Ovary (tissue), 3 donors: ENCODE data around the gene SLC39A8.

ENCODE experiments used
- CTCF ChIP-seq, 3 donors: fragments of 450-650 bp in 2 of 3; fragments of 200-600 bp in 1 of 3; IDR thresholded peaks; one replicate each; pipeline versions ENCODE4 v1.5.1 to v1.8.0; 2016 to 2022; ENCODE audit warnings: antibody characterized with exemption in 3 of 3, mild to moderate bottlenecking in 1 of 3
- EP300 ChIP-seq: sonication (generic); formaldehyde crosslinking; IDR thresholded peaks from one replicate; pipeline ENCODE4 v1.6.1; 2017; ENCODE audit warnings: antibody characterized with exemption
- POLR2A ChIP-seq: fragments of 450-650 bp; IDR thresholded peaks from one replicate; pipeline ENCODE4 v1.6.1; 2017; ENCODE audit warnings: antibody characterized with exemption, mild to moderate bottlenecking, moderate library complexity
- donor health status: DM: no; HTN: no; CAD: no.

- TF ChIP-seq CTCF (IDR thresholded peaks at IDR 0.05) (no peak), POLR2A (no peak), EP300 (no peak)
Observed at GRCh38 chr4:102334624-102335023, 10.7 kb downstream of the SLC39A8 start.
